HEK293 (cell line): Measurements from ENCODE around the gene BHLHE23.

ENCODE experiments used
- CTCF ChIP-seq: fragments of 450-650 bp; formaldehyde crosslinking; IDR thresholded peaks from 2 replicates; pipeline ENCODE4 v1.5.1; 2016; ENCODE audit warnings: missing biosample characterization, missing genetic modification characterization
- GLIS1 ChIP-seq: fragments of 450-650 bp; formaldehyde crosslinking; IDR thresholded peaks from 2 replicates; pipeline ENCODE4 v1.5.1; 2016; ENCODE audit warnings: missing biosample characterization, missing genetic modification characterization
- HOXD13 ChIP-seq: sonication (generic); formaldehyde crosslinking; IDR thresholded peaks from 2 replicates; pipeline ENCODE4 v1.8.0; 2022; ENCODE audit warnings: missing genetic modification reagents, borderline replicate concordance
- PBX3 ChIP-seq: sonication (generic); formaldehyde crosslinking; IDR thresholded peaks from 2 replicates; pipeline ENCODE4 v1.8.1; 2022; ENCODE audit warnings: mild to moderate bottlenecking, moderate library complexity, missing genetic modification reagents
- TSHZ1 ChIP-seq: fragments of 450-650 bp; formaldehyde crosslinking; IDR thresholded peaks from 2 replicates; pipeline ENCODE4 v1.5.1; 2016; ENCODE audit warnings: missing biosample characterization, missing genetic modification characterization, borderline replicate concordance
- ZBTB1 ChIP-seq: fragments of 450-650 bp; formaldehyde crosslinking; IDR thresholded peaks from 2 replicates; pipeline ENCODE4 v1.5.1; 2016; ENCODE audit warnings: missing biosample characterization, missing genetic modification characterization
- ZBTB49 ChIP-seq: fragments of 450-650 bp; formaldehyde crosslinking; IDR thresholded peaks from 2 replicates; pipeline ENCODE4 v1.5.1; 2016; ENCODE audit warnings: missing biosample characterization, missing genetic modification characterization, low read depth
- ZNF16 ChIP-seq: fragments of 450-650 bp; formaldehyde crosslinking; IDR thresholded peaks from 2 replicates; pipeline ENCODE4 v1.5.1; 2016; ENCODE audit warnings: low read depth, missing biosample characterization, missing genetic modification characterization
- ZNF501 ChIP-seq: fragments of 450-650 bp; formaldehyde crosslinking; IDR thresholded peaks from 2 replicates; pipeline ENCODE4 v1.5.1; 2016; ENCODE audit warnings: missing biosample characterization, missing genetic modification characterization
- ZNF621 ChIP-seq: fragments of 450-650 bp; formaldehyde crosslinking; IDR thresholded peaks from 2 replicates; pipeline ENCODE4 v1.5.1; 2017; ENCODE audit warnings: missing biosample characterization, missing genetic modification characterization
- ZNF785 ChIP-seq: fragments of 450-650 bp; formaldehyde crosslinking; IDR thresholded peaks from 2 replicates; pipeline ENCODE4 v1.5.1; 2016; ENCODE audit warnings: missing biosample characterization, missing genetic modification characterization
- ZXDB ChIP-seq: fragments of 450-650 bp; formaldehyde crosslinking; IDR thresholded peaks from 2 replicates; pipeline ENCODE4 v1.5.1; 2016; ENCODE audit warnings: missing biosample characterization, missing genetic modification characterization

GRCh38 chr20:62993856-62994494 is 12.8 kb downstream of the BHLHE23 start:
- TF ChIP-seq HOXD13 (CRISPR knock-in tag) (no peak), CTCF (no peak), PBX3 (no peak), TSHZ1 (no peak), ZBTB1 (tag by site-specific recombination) (no peak), ZXDB (tag by site-specific recombination) (no peak), ZNF621 (tag by site-specific recombination) (no peak), GLIS1 (tag by site-specific recombination) (no peak), ZNF501 (no peak), ZNF16 (tag by site-specific recombination) (no peak), ZBTB49 (tag by site-specific recombination) (no peak), ZNF785 (tag by site-specific recombination) (no peak)
